Dermis microvascular lymphatic vessel endothelial cell (primary cell): ENCODE data around the gene SLC4A8. TPM values are rescaled to one million over a fixed set of nuclear protein-coding genes. Genes with fewer than 3 reads are reported as not detected.
A peak's percentile ranks its signal among the peaks of the same experiment; 100 is the strongest.

Experiments
- DNase-seq, 2 donors: peaks; one replicate each; pipeline versions ENCODE4 v3.0.0 to v3.0.0-alpha.2; 2010; ENCODE audit warnings: low read depth in 2 of 2
- total RNA-seq: library from RNA; depleted of rRNA; stranded (reverse); fragments of >200 nt; gene quantifications from 2 replicates; pipeline ENCODE4 v1.2.1, GENCODE V29; 2014

SLC4A8 gene
- total RNA-seq, 1 donor from 2014 or later, result 0.90 TPM

DNA sequence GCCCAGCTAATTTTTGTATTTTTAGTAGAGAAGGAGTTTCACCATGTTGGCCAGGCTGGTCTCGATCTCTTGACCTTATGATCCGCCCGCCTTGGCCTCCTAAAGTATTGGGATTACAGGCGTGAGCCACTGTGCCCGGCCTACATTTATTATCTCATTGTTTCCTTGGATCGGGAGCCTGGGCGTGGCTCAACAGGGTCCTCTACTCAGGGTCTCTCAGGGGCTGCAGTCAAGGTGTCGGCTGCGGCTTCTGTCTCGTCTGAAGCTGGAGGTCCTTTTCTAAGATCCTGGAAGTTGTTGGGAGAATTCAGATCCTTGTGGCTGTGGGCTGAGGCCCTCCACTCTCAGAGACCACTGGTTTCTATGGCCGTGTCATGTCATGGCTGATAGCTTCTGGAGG lies 100.9 kb downstream of the SLC4A8 start:
- DNase-seq, result no peak

DNA sequence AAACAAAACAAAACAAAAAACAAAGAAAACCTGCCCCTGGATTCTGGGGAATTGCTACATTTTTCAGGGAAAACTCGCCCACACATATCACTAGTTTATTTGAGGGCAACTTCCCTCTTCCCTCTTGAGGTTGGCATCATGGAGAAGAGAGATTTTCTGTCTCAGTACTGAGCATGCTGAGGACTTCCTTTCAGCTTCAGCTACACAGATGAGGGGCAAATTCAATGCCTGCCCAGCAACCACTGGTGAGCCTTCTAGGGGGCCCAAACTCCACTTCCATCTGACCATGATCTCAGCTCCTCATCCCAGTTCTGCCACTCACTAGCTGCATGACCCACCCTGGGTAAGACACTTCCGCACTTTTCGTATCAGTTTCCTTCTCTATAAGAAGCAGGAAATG lies 103.3 kb downstream of the SLC4A8 start:
- no peak for DNase-seq

DNA sequence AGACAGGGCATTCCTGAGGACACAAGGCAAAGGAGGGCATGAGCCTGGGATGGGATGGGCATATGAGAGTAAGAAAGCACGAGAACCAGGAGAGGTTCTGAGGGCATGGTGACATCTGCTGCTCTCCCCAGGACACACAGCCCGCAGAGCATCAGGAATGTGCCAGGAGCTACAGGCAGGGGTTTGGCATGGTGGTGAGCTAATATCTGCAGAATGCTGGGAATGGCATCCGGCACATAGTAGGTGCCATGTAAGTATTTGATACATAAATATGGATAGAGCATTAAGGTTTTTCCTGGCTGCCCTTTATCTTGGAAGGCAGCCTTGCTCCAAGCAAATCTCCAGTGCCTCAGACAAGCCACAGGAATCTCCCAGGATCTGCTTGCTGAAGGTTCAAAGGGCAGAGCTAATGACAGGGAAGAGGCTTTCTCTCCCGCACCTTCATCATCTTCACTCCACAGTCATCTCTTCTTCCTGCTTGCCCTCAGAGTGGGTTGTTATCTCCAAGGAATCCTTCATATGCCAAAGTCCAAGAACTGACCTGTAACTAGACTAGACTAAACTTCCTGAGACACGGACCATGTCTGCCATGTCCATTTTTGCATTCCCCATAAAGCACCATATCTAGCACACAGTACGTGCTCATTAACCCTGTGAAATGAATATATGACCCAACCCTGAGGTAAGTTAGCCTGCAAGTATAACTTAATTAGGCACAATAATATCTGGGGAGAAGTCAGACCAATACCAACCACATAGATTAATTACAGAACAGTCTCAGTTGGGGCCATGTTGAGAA lies 104.4 kb downstream of the SLC4A8 start:
- DNase-seq, result no peak

- no peak for DNase-seq
These were observed 105.0 kb downstream of the SLC4A8 start for GRCh38 chr12:51529651-51529970.

DNA sequence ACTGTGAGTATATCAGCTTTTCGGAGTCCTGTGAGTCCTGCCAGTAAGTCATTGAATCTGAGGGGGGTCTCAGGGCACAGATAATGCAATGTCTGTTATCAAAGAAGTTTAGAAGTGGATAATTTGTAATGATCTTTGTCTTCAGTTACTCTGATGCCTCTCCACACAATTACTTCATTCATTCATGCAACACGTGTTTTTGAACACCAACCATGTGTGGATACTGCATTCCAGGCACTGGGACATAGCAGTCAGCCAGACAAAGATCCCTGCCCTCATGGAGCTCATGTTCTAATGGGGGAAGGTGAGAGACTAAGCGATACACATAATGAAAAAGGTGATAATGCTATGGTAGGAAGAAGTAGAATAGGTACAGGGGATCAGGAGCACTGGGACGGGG lies 105.6 kb downstream of the SLC4A8 start:
- no peak for DNase-seq

DNA sequence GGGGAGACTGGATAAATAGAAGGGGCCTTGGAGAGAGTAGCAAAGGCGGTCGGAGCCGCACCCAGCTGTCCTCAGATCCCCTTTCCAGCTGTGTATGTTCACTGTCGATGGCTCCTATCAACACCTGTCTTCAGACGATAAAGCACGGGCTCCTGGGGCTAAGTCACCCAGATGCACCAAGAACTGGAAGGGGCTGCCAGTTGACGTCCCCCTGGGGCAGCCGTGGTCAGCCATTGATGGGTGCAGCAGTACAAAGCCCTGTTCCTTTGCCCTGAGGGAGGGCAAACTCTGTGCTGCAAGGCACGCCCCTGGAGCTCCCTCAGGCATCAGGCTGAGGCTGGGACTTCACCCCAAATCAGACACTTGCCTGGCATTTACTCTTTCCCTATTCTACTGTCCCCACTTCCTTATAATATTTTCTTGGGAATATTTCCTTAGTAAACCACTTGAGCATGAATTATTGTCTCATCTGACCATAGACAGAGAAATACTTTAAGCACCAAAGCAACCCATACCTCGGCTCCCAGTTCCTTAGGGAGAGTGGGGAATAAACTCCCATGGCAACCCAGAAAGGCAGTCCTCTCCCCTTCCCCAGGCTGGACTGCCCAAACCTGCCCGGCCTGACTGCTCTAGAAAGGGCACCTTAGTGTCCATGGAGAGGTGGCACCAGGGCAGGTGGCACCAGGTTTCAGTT lies 106.8 kb downstream of the SLC4A8 start:
- DNase-seq, result no peak

DNA sequence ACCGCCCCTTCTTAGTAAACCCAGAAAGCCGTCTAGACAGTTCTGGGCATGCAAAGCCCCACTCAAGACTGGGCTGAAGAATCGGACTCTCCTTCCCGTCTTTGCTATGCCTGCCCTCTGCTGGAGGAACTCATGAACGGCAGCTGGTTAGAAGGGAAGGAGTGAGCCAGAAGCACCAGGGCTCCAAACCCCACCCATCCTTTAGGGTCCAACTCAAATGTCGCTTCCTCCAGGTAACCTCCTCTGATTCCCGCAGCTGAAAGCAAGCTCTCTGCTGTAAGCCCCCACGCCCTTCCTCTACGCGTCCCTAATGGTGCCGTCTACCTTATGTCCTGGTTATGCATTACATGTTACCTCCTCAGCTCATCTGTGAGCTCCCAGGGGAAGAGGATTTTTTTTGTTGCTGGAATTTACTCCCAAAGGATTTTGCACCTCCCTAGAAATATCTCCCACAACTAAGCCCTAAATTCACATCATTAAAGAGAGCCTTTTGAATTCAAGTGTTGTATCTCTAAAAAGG lies 107.4 kb downstream of the SLC4A8 start:
- DNase-seq, result peak; percentile 27 to 68

DNA sequence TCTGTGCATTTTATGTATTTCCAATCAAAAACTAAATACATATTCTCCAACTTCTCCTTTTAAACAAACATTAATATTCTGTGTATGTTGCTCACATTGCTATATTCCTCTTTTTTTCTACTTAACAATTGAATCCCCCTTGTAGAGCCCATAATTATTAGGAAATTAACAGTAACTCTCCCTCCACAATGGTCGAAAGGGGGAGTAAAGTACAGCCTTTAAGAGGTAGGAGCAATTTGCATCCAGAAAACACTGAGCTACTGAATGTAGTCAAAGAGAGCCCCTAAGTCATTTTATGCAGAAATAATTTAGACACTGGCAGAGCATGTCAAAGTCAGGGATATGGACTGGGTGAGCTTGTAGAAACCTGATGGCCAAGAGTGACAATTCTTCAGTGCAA lies 109.2 kb downstream of the SLC4A8 start:
- DNase-seq, result peak in 1 of 2 donors; percentile 35

DNA sequence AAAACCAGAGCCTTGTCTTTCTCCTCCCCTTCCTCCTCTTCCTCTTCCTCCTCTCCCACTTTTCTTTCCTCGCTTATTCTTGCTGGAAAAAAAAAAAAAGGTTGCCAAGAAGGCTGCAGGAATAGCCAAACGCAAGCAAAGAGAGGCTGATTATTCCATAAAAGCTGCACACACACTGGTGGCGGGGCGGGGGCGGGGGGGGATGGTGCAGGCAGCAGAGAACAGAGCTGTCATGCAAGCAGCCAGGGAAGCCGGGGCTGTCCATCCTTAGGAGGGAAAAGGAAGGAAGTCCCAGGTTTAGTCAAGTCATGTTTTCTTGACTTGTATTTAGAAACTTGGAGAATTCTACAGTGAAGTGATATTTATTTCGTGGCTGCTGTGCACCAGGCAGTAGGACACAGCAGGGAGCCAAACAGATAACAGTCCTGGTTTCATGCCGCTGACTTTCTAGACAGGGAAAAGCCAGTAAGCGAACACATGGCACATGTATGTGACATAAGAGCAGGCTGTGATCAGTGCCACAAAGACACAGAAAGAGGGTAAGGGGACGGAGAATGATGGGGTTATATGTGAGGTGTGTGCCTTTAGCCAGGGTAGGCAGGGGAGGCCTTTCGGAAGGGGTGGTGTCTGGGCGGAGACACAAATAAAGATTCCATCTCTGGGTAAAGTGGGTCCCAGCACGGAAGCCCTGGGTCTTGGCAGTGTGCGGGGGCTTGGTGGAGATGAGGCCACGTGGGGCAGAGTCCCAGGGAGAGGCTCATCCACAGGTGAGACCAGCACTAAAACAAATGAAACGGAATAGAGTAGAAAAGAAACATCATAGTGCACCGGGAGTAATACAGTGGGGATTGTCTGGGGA lies 109.8 kb downstream of the SLC4A8 start:
- no peak for DNase-seq

DNA sequence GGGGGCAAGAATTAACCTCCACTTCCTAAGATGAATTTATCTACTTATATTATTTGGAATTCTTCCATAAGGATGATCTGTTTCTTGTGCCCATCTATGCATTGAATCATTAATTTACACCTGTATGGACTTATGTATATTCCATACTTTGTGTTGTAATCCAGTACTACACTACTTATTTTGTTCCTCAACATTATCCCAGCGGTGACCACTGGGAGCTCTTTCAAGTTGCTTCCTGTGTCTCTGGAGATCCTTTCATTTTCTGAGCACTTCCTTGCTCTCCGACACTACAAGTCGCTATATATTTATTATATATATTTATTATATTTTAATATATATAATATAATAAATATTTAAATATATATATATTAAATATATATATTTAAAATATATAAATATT lies 111.5 kb downstream of the SLC4A8 start:
- no peak for DNase-seq

GRCh38 chr12:51538149-51538548 lies 113.5 kb downstream of the SLC4A8 start:
- DNase-seq, result no peak

DNA sequence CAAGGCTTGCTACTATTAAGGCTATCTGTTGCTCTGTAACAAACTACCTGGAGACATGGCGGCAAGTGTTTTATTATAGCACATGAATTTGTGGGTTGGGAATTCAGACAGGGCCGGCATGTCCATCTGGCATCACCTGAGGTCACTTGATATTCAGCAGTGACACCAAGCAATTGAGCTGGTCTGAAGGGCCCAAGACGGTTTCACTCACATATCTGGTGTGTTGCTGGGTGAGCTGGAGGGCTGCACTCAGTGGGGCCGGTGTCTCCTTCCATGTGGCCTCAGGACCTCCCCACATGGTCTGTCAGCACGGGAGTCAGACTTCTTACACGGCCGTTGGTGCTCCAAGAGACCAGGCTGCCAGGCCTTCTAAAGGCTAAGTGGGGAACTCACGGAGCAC lies 114.0 kb downstream of the SLC4A8 start:
- DNase-seq, result no peak

DNA sequence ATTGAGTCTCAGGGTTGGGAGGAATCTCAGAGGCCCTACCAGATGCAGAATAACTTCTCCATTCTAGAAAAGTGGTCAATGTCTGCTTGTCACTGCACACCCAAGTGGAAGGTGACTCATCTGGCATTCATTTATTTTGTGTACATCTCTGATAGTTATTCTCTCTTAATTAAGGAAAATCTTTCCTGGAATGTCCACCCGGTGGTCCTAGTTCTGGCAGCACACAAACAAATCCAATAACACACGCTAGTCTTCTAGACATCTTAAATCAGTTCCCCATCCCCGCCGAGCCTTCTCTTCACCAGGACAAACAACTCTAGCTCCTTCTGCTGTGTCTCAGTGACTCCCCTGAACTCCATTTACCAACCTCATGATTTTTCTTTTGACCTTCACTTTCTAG lies 116.4 kb downstream of the SLC4A8 start:
- no peak for DNase-seq

DNA sequence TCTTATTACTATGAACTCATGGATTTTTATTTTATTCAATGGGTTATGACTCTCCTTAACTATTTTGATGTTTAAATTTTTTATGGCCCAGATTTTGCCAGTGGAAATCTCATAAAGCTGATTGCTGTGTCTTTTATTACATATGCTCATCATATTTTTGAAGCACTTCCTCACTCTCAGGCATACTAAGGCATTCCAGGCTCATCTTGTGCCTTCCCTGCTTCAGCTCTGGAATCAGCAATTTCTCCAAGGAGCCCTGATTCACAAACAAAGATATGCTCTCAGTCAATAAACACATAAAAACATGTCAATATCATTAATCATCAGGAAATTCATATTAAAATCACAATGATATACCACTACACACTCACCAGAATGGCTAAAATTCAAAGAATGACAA lies 121.5 kb downstream of the SLC4A8 start:
- DNase-seq, result no peak

DNA sequence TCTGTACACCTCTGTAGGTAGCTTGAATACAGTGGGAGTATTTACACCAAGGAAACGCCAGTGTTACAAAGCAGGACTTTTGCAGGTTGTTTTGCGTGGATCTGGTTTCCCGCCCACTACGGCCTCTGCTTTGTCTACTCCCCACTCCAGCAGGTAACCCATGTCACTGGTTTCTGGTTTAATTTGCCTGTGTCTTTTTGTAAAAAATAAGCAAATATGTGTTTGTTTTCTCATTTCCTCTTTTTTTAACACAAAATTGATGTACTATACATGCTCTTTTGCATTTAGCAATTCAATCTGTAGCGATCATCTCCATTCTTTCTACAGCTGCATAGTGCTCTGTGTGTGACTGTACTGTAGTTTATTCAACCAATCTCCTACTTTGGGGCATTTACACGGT lies 123.0 kb downstream of the SLC4A8 start:
- no peak for DNase-seq

GRCh38 chr12:51548241-51548640 lies 123.6 kb downstream of the SLC4A8 start:
- DNase-seq, result no peak

DNA sequence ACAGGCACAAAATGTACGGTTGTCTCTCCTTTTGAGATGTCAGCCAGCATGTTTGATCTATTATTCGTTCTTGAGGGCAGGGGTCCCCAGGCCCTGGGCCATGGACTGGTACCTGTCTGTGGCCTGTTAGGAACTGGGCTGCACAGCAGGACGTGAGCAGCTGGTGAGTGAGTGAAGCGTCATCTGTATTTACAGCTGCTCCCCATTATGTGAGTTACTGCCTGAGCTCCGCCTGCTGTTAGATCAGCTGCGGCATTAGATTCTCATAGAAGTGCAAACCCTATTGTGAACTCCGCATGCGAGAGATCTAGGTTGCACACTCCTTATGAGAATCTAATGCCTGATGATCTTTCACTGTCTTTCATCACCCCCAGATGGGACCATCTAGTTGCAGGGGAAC lies 125.0 kb downstream of the SLC4A8 start:
- no peak for DNase-seq

Other genes starting within 250 kb of the SLC4A8 start
- 1.3 and 3.0 TPM in 2 replicates for gene POU6F1, start 206.8 kb upstream of the SLC4A8 start, total RNA-seq
- gene DAZAP2, start 186.0 kb upstream of the SLC4A8 start, total RNA-seq, result 71.4 and 155 TPM in 2 replicates
- gene SMAGP, start 154.4 kb upstream of the SLC4A8 start, total RNA-seq, result 15.1 and 19.1 TPM in 2 replicates
- not detected in 2 replicates for gene BIN2, start 100.7 kb upstream of the SLC4A8 start, total RNA-seq
- not detected in 2 replicates for gene CELA1, start 78.2 kb upstream of the SLC4A8 start, total RNA-seq
- gene GALNT6, start 33.4 kb upstream of the SLC4A8 start, total RNA-seq, result 13.7 and 22.1 TPM in 2 replicates
- under 0.01 and 0.38 TPM in 2 replicates for gene SCN8A, start 166.4 kb downstream of the SLC4A8 start, total RNA-seq